8988T (cell line): ENCODE results near the gene SPOP.
A peak's percentile ranks its signal among the peaks of the same experiment; 100 is the strongest.
"Not testable (repeated sequence)": the region's sequence is repeated elsewhere in the genome, so short reads cannot be mapped to it uniquely, and the experiment has no call there.

Experiments
- DNase-seq: peaks from one replicate; pipeline ENCODE4 v3.0.0; 2011

The SPOP gene

GRCh38 chr17:49677933-49678847 is at the start of gene SPOP:
SPOP (minus strand) TSS chr17:49678097; CDS start chr17:49622810, 55,287 bp downstream.
- DNase-seq: peak; percentile 89

GRCh38 chr17:49727380-49727779 is 49.5 kb upstream of the SPOP start:
- DNase-seq: no peak

DNA sequence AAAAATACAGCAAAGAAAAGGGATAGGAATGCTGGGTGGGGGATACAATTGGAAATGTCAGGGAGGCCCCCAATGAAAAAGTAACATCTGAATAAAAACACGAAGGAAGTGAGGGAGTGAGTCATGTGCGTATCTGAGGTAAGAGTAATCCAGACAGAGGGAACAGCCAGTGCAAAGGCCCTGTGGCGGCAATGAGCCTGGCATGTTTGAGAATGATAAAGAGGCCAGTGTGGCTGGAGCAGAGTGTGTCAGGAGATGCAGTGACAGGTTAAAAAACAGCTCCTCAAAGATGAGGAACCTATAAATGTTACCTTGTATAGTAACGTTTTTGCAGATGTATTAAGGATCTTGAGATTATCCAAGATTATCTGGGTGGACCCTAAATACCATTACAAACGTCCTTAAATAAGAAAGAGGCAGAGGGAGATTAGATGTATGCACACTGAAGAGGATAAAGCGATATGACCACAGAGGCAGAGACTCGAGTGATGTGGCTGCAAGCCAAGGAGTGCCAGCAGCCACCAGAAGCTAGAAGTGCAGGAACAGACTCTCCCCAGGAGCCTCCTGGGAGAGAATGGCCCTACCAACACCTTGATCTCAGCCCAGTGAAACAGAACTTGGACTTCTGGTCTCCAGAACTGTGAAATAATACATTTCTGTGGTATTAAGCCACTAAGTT is 47.7 kb upstream of the SPOP start:
- DNase-seq: no peak

DNA sequence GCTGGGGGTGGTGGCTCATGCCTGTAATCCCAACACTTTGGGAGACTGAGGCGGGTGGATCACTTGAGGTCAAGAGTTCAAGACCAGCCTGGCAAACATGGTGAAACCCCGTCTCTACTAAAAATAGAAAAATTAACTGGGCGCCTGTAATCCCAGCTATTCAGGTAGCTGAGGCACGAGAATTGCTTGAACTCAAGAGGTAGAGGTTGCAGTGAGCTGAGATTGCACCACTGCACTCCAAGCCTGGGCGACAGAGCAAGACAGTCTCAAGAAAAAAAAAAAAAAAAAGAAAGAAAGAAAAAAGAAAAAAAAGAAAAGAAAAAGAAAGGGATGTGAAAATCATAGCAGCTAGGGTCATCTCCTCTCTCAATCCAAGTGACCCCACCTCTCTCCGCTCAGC is 46.7 kb upstream of the SPOP start:
- not testable (repeated sequence) for DNase-seq

GRCh38 chr17:49723423-49723822 is 45.5 kb upstream of the SPOP start:
- no peak for DNase-seq

DNA sequence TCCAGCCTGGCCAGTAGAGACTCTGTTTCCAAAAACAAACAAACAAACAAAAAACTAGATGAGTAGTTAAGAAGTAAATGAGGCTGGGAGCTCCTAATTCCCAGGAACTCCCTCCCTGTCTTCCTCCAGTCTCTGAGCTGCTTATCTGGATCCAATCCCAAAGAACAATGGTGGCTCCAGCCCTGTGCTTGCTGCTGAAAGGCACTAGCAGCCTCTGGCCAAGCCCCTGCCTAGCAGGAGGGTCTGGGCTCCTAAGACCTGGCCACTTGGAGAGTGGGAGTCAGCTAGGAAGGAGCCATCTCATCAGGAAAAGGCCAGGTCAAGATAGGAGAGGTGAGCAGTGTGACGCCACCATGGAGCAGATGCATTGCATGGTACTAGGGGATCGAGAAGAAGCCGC is 44.2 kb upstream of the SPOP start:
- DNase-seq: no peak

DNA sequence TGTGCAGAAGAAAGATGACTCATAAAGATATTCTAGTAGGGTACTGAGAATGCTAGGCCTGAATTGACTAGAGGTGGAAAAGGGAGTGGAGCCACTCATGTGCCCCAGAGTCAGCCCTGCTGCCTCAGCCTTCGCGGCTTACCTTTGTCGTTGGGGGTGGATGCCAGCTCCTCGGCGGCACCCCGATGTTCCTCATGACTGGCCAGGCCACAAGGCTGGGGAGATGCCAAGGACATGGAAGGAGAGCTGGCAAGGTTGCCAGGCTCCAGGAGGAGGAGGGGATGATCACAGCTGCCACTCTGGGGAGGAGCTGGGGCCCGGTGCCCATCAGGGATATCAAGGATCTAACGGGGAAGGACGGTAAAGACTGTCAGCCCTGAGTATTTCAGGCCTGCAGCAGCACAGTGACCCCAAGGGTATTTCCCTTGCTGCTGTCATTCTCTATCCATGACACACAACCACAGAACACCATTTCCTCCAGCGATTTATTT is 39.5 kb upstream of the SPOP start:
- DNase-seq: no peak

GRCh38 chr17:49716668-49717364 is 38.9 kb upstream of the SPOP start:
- DNase-seq: no peak

DNA sequence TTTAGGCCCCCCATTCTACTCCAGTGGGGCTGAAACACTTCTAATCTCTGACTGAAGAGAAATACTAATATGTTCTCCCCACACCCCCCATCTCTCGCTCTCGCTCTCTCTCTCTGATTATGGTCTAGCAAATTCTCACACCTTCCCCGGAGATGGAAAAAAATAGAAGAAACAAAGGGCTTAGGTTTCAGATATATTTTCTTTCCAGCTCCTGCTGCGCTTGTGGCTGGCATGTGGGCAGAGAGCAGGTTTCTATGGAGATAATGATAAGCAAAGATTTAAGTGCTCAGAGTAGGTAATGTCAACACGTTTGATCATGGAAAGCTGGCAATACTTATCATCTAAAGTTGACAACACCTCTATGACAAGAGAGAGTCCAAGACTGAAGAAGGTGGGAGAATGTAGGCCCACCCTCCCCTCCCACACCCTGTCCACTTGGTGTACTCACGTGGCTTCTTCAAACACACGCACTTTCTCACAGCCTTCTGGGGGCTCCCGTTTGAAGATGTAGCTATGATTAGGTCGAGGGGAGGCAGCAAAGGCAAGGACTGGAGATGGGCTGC is 37.9 kb upstream of the SPOP start:
- DNase-seq: no peak

DNA sequence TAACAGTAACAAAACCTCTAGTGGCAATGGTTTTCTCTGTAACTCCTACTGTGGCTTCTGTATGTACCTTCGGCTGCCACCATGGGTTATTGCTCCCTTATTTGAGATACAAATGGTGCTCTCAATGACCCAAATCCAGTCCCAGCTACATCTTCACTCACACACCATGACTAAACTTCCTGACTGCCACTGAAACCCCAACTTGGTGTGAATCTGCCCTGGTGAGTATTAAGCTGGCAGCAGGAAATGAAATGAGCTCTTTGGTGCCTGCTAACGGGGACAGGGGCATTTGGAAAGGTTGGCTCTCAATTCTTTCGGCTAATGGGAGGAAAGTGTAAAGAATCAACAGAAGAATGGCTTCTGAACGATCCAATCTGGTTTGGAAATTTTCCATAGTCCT is 37.3 kb upstream of the SPOP start:
- DNase-seq: no peak

DNA sequence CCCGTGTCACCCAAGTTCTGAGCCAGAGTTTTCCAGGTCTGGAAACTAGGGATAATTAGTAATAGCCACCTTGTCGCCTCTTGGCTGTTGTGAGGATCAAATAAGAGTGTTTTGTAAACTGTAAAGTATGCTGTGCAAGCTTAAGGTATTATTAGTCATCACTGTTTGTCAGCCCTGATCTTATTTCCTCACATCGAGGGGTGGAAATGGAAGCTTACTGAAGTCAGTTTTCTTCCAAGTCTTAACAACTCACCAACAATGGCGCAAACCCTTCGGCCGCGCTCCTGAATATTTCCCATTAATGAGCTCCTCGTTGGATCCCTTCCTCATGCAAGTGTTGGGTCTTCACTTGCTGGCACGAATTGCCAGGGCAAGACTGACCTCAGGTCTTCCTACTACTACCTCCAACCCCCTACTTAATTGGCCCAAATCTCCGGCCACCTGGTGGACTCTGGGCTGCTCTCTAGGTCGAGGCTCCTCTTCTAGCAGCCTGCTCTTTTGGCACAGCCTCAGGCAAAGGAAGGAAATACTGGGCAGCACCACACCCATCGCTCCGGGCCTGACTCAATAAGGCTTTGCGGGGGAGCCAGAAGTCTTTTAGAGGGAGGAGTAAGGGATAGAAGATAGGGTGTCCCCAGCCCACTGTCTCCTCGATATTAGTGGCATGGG is 30.8 kb upstream of the SPOP start:
- no peak for DNase-seq

DNA sequence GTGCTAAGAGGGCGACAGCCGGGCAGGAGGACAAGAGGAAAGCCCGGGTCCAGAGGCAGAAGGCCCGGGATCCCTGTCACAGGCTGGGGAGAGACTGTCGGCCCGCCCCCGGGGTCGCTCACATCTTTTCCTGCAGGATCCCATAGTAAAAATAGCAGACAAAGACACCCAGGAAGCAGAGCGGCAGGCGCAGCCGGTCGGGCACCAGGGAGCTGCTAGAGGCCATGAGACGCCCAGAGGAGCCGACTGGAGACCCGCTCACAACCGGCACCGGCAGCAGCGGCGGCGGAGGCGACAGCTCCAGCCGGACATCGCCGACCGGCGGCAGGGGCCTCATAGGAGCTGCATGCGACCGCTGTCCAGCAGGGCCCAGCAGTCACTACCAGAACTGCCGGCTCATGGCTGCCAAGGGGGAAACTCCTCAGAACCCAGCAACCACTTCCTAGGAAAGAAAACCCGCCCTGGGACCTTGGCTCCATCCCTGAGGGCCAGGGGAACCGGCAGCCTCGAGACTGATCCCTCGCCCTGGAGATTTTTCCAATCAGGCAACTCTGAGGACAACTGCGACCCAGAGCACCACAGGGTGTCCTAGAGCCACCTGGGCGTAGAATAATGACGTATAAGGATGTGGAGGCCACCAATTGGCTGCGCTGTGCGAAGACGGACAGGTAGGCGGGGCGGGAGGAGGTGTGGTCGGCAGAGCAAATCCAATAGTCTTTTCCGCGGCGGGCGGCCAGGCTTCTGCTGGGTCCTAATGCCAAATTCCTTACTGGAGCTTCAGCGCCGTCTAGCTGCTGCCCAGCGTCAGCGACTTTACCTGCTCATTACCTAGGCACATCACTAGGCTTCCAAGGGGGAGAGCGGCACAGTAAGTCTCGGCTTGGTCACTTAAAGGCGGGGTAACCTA is 30.0 kb upstream of the SPOP start, which contains the start of gene SLC35B1:
TSS of gene SLC35B1 (minus strand) at position 357 of the 907 bp plus-strand sequence. CDS start at position 226, 131 bp downstream.
- peak; percentile 96 for DNase-seq

GRCh38 chr17:49707246-49707607 is 29.3 kb upstream of the SPOP start:
- no peak for DNase-seq

GRCh38 chr17:49705254-49705653 is 27.4 kb upstream of the SPOP start:
- no peak for DNase-seq

DNA sequence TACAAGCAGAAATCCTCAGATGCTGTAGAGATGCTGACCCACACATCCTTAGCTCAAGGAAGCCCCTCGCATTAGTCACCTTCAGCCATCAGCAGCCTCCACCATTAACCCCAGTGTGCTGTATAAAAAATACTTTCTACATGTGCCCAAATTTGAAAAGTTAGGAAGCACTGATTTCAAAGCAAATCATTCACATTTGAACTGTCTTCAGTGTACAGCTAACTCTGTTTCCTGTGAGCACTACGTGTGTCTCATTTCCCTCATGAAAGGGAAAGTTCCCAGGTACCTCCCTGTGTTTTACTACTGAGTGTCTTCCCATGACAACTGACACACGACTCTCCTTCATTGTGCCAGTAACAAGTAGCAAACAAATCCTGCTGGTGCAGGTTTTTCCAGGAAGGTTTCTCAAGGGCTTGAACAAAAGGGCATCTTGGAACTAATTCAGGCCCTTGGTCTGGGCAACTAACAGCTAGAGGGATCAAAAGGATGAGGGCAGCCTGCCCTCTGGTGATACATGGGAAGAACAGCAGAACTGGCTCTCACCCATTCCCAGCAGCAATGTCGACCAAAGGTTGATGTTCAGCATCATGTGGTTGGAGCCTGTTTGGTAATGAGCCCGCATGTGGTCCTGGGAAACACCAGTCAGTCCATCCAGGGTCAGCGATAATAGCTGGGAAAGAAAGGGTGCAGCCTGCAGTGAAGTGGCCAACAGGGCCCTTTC is 25.8 kb upstream of the SPOP start:
- DNase-seq: peak; percentile 60

DNA sequence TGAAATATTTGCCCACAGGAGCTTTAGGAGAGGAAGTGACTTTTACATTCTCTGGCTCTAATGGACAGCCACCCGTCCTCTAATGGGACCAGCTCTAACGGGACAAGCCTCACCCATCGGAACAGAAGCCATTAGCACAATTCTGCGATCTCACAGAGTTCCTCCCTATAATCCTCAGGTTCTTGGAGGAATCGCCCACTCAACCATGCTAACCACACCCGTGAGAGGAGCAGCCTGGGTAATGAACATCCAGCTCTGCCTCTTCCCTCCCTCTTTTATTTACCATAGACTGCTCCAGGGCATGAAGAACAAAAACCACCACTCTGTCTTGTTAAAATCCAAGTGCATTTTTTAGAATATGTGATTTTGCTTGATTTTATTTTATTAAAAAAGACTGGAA is 23.1 kb upstream of the SPOP start:
- DNase-seq: no peak

DNA sequence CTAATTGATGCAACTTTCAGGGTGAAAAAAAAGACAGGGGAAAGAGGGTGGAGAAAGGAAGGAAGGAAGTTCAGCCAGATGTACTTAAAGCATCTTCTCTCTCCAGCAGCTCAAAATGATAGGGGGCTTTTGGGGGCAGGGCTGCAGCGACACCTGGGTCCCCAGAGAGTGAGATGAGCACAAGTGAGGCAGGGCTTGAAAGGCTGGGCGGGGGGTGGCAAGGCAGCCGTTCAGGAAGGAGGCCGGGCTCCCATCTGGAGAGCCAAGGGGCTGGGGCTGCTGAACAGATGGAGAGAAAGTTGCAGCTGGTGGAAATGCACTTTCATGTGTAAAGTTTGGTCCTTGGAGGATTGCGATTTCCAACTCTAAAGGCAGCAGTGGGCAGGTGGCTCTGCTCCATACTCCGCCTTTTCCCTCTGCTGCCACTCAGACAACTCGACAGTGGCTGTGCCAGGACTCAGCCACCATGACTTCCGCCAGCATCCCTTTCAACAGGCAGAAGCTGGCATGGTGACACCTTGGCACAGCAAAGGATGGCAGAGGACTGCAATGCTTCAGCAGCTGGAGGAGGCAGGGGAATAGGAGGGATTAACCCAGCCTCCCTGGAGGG is 22.2 kb upstream of the SPOP start:
- no peak for DNase-seq

- no peak for DNase-seq
Measured at GRCh38 chr17:49698005-49698404, 20.1 kb upstream of the SPOP start.

GRCh38 chr17:49696233-49696761 is 18.4 kb upstream of the SPOP start:
- DNase-seq: no peak

DNA sequence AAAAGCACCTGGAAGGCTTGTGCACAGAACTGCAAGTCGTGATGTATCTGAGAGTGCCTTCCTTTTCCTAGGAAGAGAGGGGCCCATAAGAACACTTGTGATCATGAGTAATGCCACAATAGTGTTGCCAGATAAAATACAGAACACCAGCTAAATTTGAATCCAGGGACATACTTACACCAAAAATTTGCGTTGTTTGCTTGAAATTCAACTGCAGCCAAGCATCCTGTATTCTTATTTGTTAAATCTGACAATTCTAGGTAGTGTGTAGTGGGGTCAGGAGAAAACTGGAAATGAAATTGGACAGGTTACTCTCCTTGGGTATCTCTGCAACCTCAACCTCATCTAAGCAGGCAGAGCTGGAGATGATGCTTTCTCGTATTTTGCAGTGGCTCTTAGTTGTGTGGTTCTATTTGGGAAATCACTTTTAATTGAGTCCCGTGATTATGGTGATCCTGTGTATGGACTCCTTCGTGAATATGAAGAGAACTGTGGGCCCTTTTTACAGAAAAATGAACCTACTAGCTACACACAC is 17.9 kb upstream of the SPOP start:
- no peak for DNase-seq
